ENCODE measurements around the gene NKIRAS1. TPM values are rescaled to one million over a fixed set of nuclear protein-coding genes. Genes with fewer than 3 reads are reported as not detected.

The NKIRAS1 gene
- total RNA-seq, 6 experiments from 2014 or later = 10.9 to 13.5 (median 11.6) TPM

DNA sequence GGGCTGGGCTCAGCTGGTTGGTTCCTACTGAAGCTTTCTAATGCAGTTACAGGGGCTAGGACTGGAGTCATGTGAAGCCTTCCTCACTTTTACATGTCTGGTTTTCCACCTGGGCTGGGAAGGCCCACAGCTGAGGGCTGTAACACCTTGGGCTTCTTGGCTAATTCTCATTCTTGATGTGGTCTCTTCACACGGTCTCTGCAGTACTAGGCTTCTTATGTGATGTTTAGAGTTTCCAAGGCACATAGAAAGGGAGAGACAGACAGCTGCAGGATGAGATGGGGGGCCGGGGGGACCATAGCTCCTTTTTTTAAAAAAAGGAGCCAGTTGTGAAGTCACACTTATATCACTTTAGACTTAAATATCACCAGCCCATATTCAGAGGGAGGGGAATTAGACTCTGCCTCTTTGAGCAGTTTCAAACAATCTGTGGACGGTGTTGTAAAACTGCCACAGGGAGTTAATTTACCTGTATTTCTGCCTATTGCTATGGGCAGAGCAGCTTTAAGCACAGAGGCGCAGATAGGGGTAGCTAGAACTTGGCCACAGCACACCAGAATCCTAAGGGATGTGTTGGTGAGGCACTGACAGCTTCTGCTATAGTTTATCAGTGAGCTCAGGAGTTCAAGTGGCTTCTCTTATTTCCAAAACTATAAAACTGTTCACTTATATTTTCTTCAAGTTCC lies 46.7 kb downstream of the NKIRAS1 start:
- no peaks in the 10 kb centered on the region for H3K27me3 Mint-ChIP-seq (ENCODE audit: insufficient read depth)
- no peaks in the 10 kb centered on the region for H3K9me3 Mint-ChIP-seq
- no peak overlapping the region for H3K4me3 Mint-ChIP-seq
- peaks cover 54% of the 10 kb centered on the region for H3K4me1 Mint-ChIP-seq (ENCODE audit: low read depth)
- H3K36me3 Mint-ChIP-seq (ENCODE audit: low read depth) = no peaks in the 10 kb centered on the region
- DNase-seq = no peak
- H3K27ac Mint-ChIP-seq = no peak overlapping the region
- TF ChIP-seq, protein P1, sequence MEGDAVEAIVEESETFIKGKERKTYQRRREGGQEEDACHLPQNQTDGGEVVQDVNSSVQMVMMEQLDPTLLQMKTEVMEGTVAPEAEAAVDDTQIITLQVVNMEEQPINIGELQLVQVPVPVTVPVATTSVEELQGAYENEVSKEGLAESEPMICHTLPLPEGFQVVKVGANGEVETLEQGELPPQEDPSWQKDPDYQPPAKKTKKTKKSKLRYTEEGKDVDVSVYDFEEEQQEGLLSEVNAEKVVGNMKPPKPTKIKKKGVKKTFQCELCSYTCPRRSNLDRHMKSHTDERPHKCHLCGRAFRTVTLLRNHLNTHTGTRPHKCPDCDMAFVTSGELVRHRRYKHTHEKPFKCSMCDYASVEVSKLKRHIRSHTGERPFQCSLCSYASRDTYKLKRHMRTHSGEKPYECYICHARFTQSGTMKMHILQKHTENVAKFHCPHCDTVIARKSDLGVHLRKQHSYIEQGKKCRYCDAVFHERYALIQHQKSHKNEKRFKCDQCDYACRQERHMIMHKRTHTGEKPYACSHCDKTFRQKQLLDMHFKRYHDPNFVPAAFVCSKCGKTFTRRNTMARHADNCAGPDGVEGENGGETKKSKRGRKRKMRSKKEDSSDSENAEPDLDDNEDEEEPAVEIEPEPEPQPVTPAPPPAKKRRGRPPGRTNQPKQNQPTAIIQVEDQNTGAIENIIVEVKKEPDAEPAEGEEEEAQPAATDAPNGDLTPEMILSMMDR (IDR thresholded peaks at IDR 0.05) = no peak

DNA sequence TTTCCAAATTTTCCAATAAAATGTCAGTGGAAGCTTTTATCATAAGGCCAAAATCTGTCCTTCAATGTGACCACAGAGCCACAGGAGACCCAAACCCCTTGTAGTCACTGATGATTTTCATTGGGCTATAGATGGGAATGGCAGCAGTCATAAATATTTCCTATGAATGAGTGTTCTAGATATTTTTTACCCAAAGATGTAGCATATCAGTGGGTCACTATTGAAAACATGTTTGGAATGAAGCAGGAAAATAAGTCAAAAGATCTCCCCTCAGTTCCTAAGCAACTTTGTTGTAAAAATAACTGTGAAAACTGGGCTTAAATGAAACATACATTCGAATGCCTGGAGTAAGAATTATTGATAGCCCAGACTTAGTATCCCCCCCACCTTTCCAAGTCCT lies 49.0 kb downstream of the NKIRAS1 start:
- H3K4me3 Mint-ChIP-seq = no peak overlapping the region
- H3K27ac Mint-ChIP-seq = peak overlapping the region; percentile 34; the same call in 1 of the 2 replicates
- TF ChIP-seq, protein P1 (IDR thresholded peaks at IDR 0.05) = no peak
- no peaks in the 10 kb centered on the region for H3K9me3 Mint-ChIP-seq
- DNase-seq = no peak
- peaks cover 57% of the 10 kb centered on the region for H3K4me1 Mint-ChIP-seq (ENCODE audit: low read depth)
- H3K27me3 Mint-ChIP-seq (ENCODE audit: insufficient read depth) = no peaks in the 10 kb centered on the region
- peaks cover 10% of the 10 kb centered on the region; the same call in 1 of the 2 replicates for H3K36me3 Mint-ChIP-seq (ENCODE audit: low read depth)

DNA sequence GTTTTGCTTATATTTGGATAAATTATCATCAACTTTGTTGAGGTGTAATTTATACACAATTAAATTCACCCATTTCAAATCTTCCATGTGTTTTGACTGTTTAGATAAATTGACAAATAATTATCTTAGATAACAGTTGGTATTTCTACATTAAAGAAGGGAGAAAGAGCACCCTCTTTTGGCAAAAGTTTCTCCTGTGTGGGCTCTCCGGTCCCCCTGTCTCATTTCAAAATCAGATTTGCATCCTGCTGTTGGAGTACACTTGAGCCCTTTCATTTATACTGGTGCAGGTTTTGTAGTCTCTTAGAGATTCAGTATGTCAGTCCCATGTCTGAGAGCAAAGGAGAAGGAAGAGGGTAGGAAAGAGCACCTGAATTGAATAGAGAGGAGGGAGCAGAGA lies 49.4 kb downstream of the NKIRAS1 start:
- Mint-ChIP-seq H3K4me3 (no peak overlapping the region), H3K9me3 (no peaks in the 10 kb centered on the region), H3K27ac (no peak overlapping the region), H3K27me3 (ENCODE audit: insufficient read depth) (no peaks in the 10 kb centered on the region), H3K36me3 (ENCODE audit: low read depth) (peaks cover 10% of the 10 kb centered on the region; the same call in 1 of the 2 replicates), H3K4me1 (ENCODE audit: low read depth) (peaks cover 62% of the 10 kb centered on the region)
- no peak for DNase-seq
- TF ChIP-seq, protein P1 (IDR thresholded peaks at IDR 0.05) = peak; percentile 35; the same call in 1 of the 2 replicates

DNA sequence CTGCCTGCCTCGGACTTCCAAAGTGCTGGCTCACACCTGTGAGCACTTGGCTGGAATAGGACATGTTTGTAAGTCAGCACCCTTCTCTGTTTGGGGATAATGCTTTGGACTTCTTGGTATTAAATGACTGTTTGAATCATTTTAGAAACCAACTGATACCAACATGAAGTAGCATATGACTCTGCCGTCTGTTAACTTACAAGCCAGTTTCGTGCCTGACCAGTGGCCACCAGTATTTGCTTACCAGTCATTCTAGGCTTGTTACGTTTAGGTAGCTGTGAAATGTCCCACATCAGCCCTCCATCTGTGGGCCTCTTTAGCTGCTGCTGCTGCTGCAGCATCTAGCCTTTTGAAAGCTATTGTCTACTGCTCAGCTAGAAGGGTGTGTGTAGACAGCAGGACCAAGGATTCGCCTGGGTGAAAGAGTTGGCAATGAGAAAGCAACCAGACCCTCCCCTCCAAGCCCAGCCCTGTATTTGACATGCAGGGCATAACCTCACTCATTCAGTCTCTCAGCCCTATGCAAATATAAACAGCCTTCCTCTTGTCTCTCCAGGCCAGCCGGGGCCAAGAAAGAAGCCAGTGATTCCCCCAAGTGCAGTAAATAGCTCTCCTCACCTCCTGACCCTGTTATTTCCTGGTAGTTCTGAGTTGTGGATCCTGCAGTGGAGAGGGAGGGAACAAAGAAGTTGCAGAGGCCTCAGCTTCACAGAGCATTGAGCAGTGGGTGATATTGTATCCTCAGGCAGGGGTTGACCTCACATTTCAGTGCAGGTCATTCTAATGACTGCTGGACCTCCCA lies 51.0 kb downstream of the NKIRAS1 start:
- peak overlapping the region; percentile 39; the same call in 1 of the 2 replicates for H3K27ac Mint-ChIP-seq
- peaks cover 1% of the 10 kb centered on the region; the same call in 1 of the 2 replicates for H3K27me3 Mint-ChIP-seq (ENCODE audit: insufficient read depth)
- peaks cover 66% of the 10 kb centered on the region for H3K4me1 Mint-ChIP-seq (ENCODE audit: low read depth)
- peak; percentile 4 for DNase-seq
- TF ChIP-seq, protein P1 (IDR thresholded peaks at IDR 0.05) = no peak
- peaks cover 14% of the 10 kb centered on the region; the same call in 1 of the 2 replicates for H3K36me3 Mint-ChIP-seq (ENCODE audit: low read depth)
- no peak overlapping the region for H3K4me3 Mint-ChIP-seq
- no peaks in the 10 kb centered on the region for H3K9me3 Mint-ChIP-seq

DNA sequence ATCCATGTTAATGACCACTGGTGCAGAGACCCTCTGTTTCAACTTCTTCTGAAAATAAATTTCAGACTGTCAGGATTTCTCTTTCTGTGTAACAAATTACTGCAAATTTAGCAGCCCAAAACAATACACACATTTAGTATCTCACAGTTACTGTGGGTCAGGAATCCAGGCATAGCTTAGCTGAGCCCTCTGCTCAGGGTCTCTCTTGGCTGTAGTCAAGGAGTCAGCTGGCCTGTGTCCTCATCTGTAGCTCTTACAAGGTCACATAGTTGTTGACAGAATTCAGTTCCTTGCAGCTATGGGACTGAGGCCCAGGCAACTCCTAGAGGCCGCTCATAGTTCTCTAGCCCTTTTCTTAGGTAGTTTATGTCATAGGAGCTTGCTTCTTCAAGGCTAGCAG lies 51.9 kb downstream of the NKIRAS1 start:
- TF ChIP-seq, protein P1 (IDR thresholded peaks at IDR 0.05) = no peak
- DNase-seq = no peak
- no peak overlapping the region for H3K4me3 Mint-ChIP-seq
- H3K27me3 Mint-ChIP-seq (ENCODE audit: insufficient read depth) = peaks cover 1% of the 10 kb centered on the region; the same call in 1 of the 2 replicates
- peaks cover 66% of the 10 kb centered on the region for H3K4me1 Mint-ChIP-seq (ENCODE audit: low read depth)
- no peaks in the 10 kb centered on the region for H3K9me3 Mint-ChIP-seq
- H3K27ac Mint-ChIP-seq = 0 out of 2 replicates have a peak overlapping the region, but pooled peaks have one; percentile 30
- H3K36me3 Mint-ChIP-seq (ENCODE audit: low read depth) = peaks cover 14% of the 10 kb centered on the region; the same call in 1 of the 2 replicates
